ENCODE data around the gene SWT1. TPM values are rescaled to one million over a fixed set of nuclear protein-coding genes. Genes with fewer than 3 reads are reported as not detected.

SWT1 gene
- total and polyA plus RNA-seq, 2 of the 13 experiments (the other 11 are each of a cell fraction or from before 2014, with no cell fraction given): 1.7 to 2.5 TPM

- TF ChIP-seq TEAD3 (CRISPR knock-in tag; optimal IDR thresholded peaks at IDR 0.05; ENCODE audit: borderline replicate concordance) (no peak), HNF4A (CRISPR knock-in tag; IDR thresholded peaks at IDR 0.05) (no peak), GATA4 (IDR thresholded peaks at IDR 0.05; ENCODE audit: borderline replicate concordance, low read depth) (no peak), TCF7 (IDR thresholded peaks at IDR 0.05; ENCODE audit: low read depth) (no peak), ZNF143 (CRISPR knock-in tag; IDR thresholded peaks at IDR 0.05) (no peak), ZC3H13 (CRISPR knock-in tag; IDR thresholded peaks at IDR 0.05) (no peak), NAIF1 (CRISPR knock-in tag; IDR thresholded peaks at IDR 0.05; ENCODE audit: borderline replicate concordance) (no peak), GPBP1L1 (CRISPR knock-in tag; IDR thresholded peaks at IDR 0.05) (no peak)
These were observed 110.3 kb downstream of the SWT1 start (continued) for GRCh38 chr1:185267301-185267700.

GRCh38 chr1:185267701-185268100 lies 110.7 kb downstream of the SWT1 start:
- intact Hi-C loops (cut with micrococcal nuclease; ENCODE audit: unreplicated experiment) (no loop called here), in situ Hi-C loops (cut with HindIII; ENCODE audit: extremely low pct_ligation_motif_present, low pct_unique_long_range_greater_than_20kb) (no loop called here)
- Histone ChIP-seq H3K9ac (ENCODE audit: insufficient read depth, low read depth, low read length) (no peak overlapping the region), H3K27me3 (ENCODE audit: control insufficient read depth in 1 of 2, insufficient read depth in 2 of 2, low read length in 2 of 2) (no peaks in the 10 kb centered on the region; a peak in 1 of 5 replicates), H2AFZ (ENCODE audit: low read length) (no peak overlapping the region), H3K4me1 (ENCODE audit: insufficient read depth, low read length) (no peaks in the 10 kb centered on the region), H3K4me2 (ENCODE audit: low read depth, low read length) (no peak overlapping the region), H3K27ac (ENCODE audit: extremely low read length, insufficient read depth, low read length) (no peak overlapping the region), H3K4me3 (replicated peaks in 1 of 3; ENCODE audit: insufficient read depth in 1 of 3, low read depth in 2 of 3, low read length in 3 of 3) (no peak overlapping the region), H3K79me2 (ENCODE audit: insufficient read depth, low read length) (no peaks in the 10 kb centered on the region), H3K9me3 (ENCODE audit: low read length) (no peaks in the 10 kb centered on the region), H4K20me1 (ENCODE audit: insufficient read depth, low read length) (no peaks in the 10 kb centered on the region), H3K36me3 (replicated peaks in 1 of 2; ENCODE audit: control insufficient read depth in 1 of 2, insufficient read depth in 2 of 2, low read length in 2 of 2) (no peaks in the 10 kb centered on the region)
- ChIA-PET CTCF (ENCODE audit: low intra/inter-chr PET ratio, low total read pairs) (no interaction called here), POLR2A (no interaction called here)
- ATAC-seq (no peak), FAIRE-seq (no peak), DNase-seq (ENCODE audit: low spot score) (no peak)
- no TSS peak for BruUV-seq (replicated peaks)
- no peak for TF ChIP-seq ZNF251 (CRISPR knock-in tag; IDR thresholded peaks at IDR 0.05)
- no peak for TF ChIP-seq ZNF232 (CRISPR knock-in tag; IDR thresholded peaks at IDR 0.05; ENCODE audit: borderline replicate concordance)
- TF ChIP-seq TARDBP (CRISPR knock-in tag; IDR thresholded peaks at IDR 0.05): no peak
- no peak for TF ChIP-seq GATA4 (IDR thresholded peaks at IDR 0.05; ENCODE audit: borderline replicate concordance, low read depth)

Data from HepG2 (cell line).